Measurements from ENCODE around the gene FAM184A. TPM values are rescaled to one million over a fixed set of nuclear protein-coding genes. Genes with fewer than 3 reads are reported as not detected.

The FAM184A gene
- total and polyA plus RNA-seq, 10 of the 15 experiments (the other 5 are each of a cell fraction or from before 2014, with no cell fraction given) = 0.15 to 0.23 TPM; not detected in 8

DNA sequence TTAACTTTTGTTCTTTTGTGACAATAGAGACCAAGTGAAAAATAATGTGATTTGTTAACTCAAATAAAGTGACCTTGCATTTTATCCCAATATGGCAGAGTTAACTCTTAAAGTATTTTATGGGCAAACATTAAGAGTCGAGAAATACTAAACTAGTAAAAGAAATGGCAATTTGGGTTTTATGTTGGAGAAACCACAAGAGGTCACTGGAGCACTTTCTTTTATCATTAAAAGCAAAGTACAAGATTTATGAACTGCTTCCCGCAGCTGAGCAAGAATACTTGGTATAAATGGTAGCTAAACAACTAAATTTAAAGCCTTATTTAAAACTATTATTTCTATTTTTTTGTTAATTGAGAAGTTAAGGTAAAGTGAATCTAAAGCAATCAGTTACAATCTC, 110.0 kb downstream of the FAM184A start:
- Histone ChIP-seq H3K9ac (ENCODE audit: control insufficient read depth, insufficient read depth, low read length) (no peak overlapping the region), H2AFZ (ENCODE audit: control insufficient read depth, low read depth, low read length) (no peak overlapping the region), H4K20me1 (ENCODE audit: control insufficient read depth, insufficient read depth) (no peaks in the 10 kb centered on the region), H3K4me1 (ENCODE audit: control insufficient read depth, insufficient read depth, low read length) (no peaks in the 10 kb centered on the region), H3K9me3 (replicated peaks; ENCODE audit: control insufficient read depth, insufficient read depth, low read length) (no peaks in the 10 kb centered on the region), H3K36me3 (ENCODE audit: control insufficient read depth in 2 of 2, insufficient read depth in 2 of 2, low read length in 1 of 2) (no peaks in the 10 kb centered on the region), H3K4me2 (ENCODE audit: control insufficient read depth, insufficient read depth) (no peak overlapping the region), H3K27ac (ENCODE audit: control insufficient read depth, insufficient read depth) (no peak overlapping the region), H3K4me3 (no peak overlapping the region), H3K27me3 (replicated peaks in 1 of 2; ENCODE audit: control insufficient read depth in 2 of 2, insufficient read depth in 2 of 2, low read length in 1 of 2) (no peaks in the 10 kb centered on the region), H3K79me2 (ENCODE audit: control insufficient read depth, insufficient read depth, low read length) (no peaks in the 10 kb centered on the region)
- ChIA-PET CTCF (interaction anchor here (1.1 to 2.6 kb wide), 4 partner anchors 10 to 382 kb away, joined by 3 to 15 read pairs (median 3); no protein-coding TSS in a partner anchor), RAD21 (ENCODE audit: unreplicated experiment) (interaction anchor here (0.8 kb wide), 1 partner anchor 142 kb away, joined by 7 read pairs; no protein-coding TSS in a partner anchor), SMC1A (ENCODE audit: uncharacterized antibody, unreplicated experiment) (interaction anchor here (0.9 to 1.3 kb wide), 2 partner anchors 38 to 142 kb away, joined by 3 to 6 read pairs; no protein-coding TSS in a partner anchor), POLR2A (no interaction called here)
- FAIRE-seq (no peak), ATAC-seq (no peak), DNase-seq (ENCODE audit: low read depth, low spot score) (no peak)
- BruUV-seq (replicated peaks) = no TSS peak
- 90% methylated on average over 2 of the region's 2 CpGs for WGBS (ENCODE audit: insufficient coverage, insufficient replicate concordance, low lambda C conversion rate, missing lambda C conversion rate)
- in situ Hi-C loops (cut with MboI) = loop anchor here (25.0 kb wide), 1 partner anchor 144 kb away; no protein-coding TSS in a partner anchor
- intact Hi-C loops (cut with micrococcal nuclease; ENCODE audit: unreplicated experiment) = loop anchor here (1.0 kb wide), 1 partner anchor 142 kb away; no protein-coding TSS in a partner anchor
- TF ChIP-seq RAD21 (IDR thresholded peaks at IDR 0.05; ENCODE audit: insufficient read depth, low read depth, low read length) (peak; percentile 29; the same call in 1 of the 2 replicates), POLR2A (IDR thresholded peaks at IDR 0.05; ENCODE audit: low read depth, low read length) (no peak)
- TF ChIP-seq, protein P1, sequence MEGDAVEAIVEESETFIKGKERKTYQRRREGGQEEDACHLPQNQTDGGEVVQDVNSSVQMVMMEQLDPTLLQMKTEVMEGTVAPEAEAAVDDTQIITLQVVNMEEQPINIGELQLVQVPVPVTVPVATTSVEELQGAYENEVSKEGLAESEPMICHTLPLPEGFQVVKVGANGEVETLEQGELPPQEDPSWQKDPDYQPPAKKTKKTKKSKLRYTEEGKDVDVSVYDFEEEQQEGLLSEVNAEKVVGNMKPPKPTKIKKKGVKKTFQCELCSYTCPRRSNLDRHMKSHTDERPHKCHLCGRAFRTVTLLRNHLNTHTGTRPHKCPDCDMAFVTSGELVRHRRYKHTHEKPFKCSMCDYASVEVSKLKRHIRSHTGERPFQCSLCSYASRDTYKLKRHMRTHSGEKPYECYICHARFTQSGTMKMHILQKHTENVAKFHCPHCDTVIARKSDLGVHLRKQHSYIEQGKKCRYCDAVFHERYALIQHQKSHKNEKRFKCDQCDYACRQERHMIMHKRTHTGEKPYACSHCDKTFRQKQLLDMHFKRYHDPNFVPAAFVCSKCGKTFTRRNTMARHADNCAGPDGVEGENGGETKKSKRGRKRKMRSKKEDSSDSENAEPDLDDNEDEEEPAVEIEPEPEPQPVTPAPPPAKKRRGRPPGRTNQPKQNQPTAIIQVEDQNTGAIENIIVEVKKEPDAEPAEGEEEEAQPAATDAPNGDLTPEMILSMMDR (IDR thresholded peaks at IDR 0.05 in 2 of 3, conservative IDR thresholded peaks at IDR 0.05 in 1 of 3; ENCODE audit: control insufficient read depth in 2 of 3, extremely low read depth in 1 of 3, insufficient read depth in 1 of 3, low read depth in 3 of 3, low read length in 3 of 3) = 0 out of 6 replicates have a peak, but pooled peaks of 2 of the 3 experiments have one; percentile 3 to 13

DNA sequence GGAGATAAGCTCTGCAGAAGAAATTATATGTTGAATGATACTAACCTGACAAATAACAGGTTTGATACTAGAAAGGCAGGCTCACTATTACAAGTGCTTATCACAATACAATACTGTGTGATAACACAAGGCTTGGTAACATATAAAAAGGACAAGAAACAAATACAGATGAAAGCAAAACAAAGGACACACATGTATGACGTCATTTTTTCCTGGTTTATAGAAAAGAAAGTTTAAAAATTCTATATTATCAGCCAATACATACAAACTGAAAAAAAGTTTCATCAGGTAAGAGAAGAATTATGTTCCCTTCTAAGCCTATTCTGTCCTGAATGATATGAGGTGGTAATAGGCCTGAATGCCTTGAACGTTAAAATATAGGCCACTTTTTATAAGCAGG, 111.2 kb downstream of the FAM184A start:
- SMC1A ChIA-PET (ENCODE audit: uncharacterized antibody, unreplicated experiment) = no interaction called here
- ATAC-seq (no peak), DNase-seq (ENCODE audit: low read depth, low spot score) (no peak), FAIRE-seq (peak; percentile 41)
- in situ Hi-C loops (cut with MboI) = loop anchor here (25.0 kb wide), 1 partner anchor 145 kb away; no protein-coding TSS in a partner anchor
- Histone ChIP-seq H3K27ac (ENCODE audit: control insufficient read depth, insufficient read depth) (no peak overlapping the region), H3K36me3 (ENCODE audit: control insufficient read depth in 2 of 2, insufficient read depth in 2 of 2, low read length in 1 of 2) (no peaks in the 10 kb centered on the region), H3K4me2 (ENCODE audit: control insufficient read depth, insufficient read depth) (no peak overlapping the region), H3K9me3 (replicated peaks; ENCODE audit: control insufficient read depth, insufficient read depth, low read length) (no peaks in the 10 kb centered on the region), H3K9ac (ENCODE audit: control insufficient read depth, insufficient read depth, low read length) (no peak overlapping the region), H2AFZ (ENCODE audit: control insufficient read depth, low read depth, low read length) (no peak overlapping the region), H3K4me1 (ENCODE audit: control insufficient read depth, insufficient read depth, low read length) (no peaks in the 10 kb centered on the region), H3K27me3 (replicated peaks in 1 of 2; ENCODE audit: control insufficient read depth in 2 of 2, insufficient read depth in 2 of 2, low read length in 1 of 2) (no peaks in the 10 kb centered on the region), H3K4me3 (no peak overlapping the region), H3K79me2 (ENCODE audit: control insufficient read depth, insufficient read depth, low read length) (no peaks in the 10 kb centered on the region), H4K20me1 (ENCODE audit: control insufficient read depth, insufficient read depth) (no peaks in the 10 kb centered on the region)
- CTCF ChIA-PET = interaction anchor here (1.1 to 2.6 kb wide), 2 partner anchors 9 to 143 kb away, joined by 3 to 15 read pairs; no protein-coding TSS in a partner anchor
- WGBS (ENCODE audit: insufficient coverage, insufficient replicate concordance, low lambda C conversion rate, missing lambda C conversion rate) = 39% methylated on average over 2 of the region's 2 CpGs
- no TSS peak for BruUV-seq (replicated peaks)
- POLR2A ChIA-PET = no interaction called here
- RAD21 ChIA-PET (ENCODE audit: unreplicated experiment) = interaction anchor here (0.5 kb wide), 1 partner anchor 165 kb away, joined by 3 read pairs; no protein-coding TSS in a partner anchor
- intact Hi-C loops (cut with micrococcal nuclease; ENCODE audit: unreplicated experiment) = no loop called here
- no peak for TF ChIP-seq SREBF2 (IDR thresholded peaks at IDR 0.05; ENCODE audit: low read length)
- TF ChIP-seq, protein P2, sequence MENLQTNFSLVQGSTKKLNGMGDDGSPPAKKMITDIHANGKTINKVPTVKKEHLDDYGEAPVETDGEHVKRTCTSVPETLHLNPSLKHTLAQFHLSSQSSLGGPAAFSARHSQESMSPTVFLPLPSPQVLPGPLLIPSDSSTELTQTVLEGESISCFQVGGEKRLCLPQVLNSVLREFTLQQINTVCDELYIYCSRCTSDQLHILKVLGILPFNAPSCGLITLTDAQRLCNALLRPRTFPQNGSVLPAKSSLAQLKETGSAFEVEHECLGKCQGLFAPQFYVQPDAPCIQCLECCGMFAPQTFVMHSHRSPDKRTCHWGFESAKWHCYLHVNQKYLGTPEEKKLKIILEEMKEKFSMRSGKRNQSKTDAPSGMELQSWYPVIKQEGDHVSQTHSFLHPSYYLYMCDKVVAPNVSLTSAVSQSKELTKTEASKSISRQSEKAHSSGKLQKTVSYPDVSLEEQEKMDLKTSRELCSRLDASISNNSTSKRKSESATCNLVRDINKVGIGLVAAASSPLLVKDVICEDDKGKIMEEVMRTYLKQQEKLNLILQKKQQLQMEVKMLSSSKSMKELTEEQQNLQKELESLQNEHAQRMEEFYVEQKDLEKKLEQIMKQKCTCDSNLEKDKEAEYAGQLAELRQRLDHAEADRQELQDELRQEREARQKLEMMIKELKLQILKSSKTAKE (IDR thresholded peaks at IDR 0.05; ENCODE audit: low read depth, poor library complexity, severe bottlenecking) = no peak
- TF ChIP-seq ATF7 (IDR thresholded peaks at IDR 0.05; ENCODE audit: low read depth) = peak; percentile 69
- TF ChIP-seq, protein P3, sequence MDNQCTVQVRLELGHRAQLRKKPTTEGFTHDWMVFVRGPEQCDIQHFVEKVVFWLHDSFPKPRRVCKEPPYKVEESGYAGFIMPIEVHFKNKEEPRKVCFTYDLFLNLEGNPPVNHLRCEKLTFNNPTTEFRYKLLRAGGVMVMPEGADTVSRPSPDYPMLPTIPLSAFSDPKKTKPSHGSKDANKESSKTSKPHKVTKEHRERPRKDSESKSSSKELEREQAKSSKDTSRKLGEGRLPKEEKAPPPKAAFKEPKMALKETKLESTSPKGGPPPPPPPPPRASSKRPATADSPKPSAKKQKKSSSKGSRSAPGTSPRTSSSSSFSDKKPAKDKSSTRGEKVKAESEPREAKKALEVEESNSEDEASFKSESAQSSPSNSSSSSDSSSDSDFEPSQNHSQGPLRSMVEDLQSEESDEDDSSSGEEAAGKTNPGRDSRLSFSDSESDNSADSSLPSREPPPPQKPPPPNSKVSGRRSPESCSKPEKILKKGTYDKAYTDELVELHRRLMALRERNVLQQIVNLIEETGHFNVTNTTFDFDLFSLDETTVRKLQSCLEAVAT (IDR thresholded peaks at IDR 0.05) = no peak
- TF ChIP-seq GATAD2B (conservative IDR thresholded peaks at IDR 0.05; ENCODE audit: low read depth) = no peak
- TF ChIP-seq EED (IDR thresholded peaks at IDR 0.05; ENCODE audit: low read depth) = no peak

All from GM12878 (cell line).